Gastrocnemius medialis (tissue), 4 donors: ENCODE results near the gene CHST15. TPM values are rescaled to one million over a fixed set of nuclear protein-coding genes. Genes with fewer than 3 reads are reported as not detected.

Experiments used
- ATAC-seq, 2 donors: fragments of 150-250 bp; one replicate each; pipeline ENCODE4 v1.9.1; 2016
- DNase-seq, 2 donors: peaks; one replicate each; pipeline ENCODE4 v3.0.0-alpha.2; 2019
- H3K27ac ChIP-seq, 4 donors: fragments of 200-600 bp; sonication (generic); 1 replicate in 1 of 4; 2 replicates in 3 of 4; pipeline ENCODE4 v1.5.1; 2016 to 2018; ENCODE audit warnings: mild to moderate bottlenecking in 2 of 4, moderate library complexity in 1 of 4
- H3K27me3 ChIP-seq, 3 donors: fragments of 200-600 bp; sonication (generic) in 2 of 3; 1 replicate in 1 of 3; 2 replicates in 2 of 3; pipeline versions ENCODE4 v1.5.1 to v1.6.0; 2016 to 2019; ENCODE audit warnings: mild to moderate bottlenecking in 1 of 3, moderate library complexity in 1 of 3
- H3K36me3 ChIP-seq, 2 donors: fragments of 200-600 bp; sonication (generic) in 1 of 2; one replicate each; pipeline ENCODE4 v1.5.1; 2017 to 2018
- H3K4me1 ChIP-seq, 2 donors: fragments of 200-600 bp; sonication (generic) in 1 of 2; one replicate each; pipeline ENCODE4 v1.5.1; 2016 to 2017; ENCODE audit warnings: mild to moderate bottlenecking in 2 of 2
- H3K4me3 ChIP-seq, 4 donors: fragments of 200-600 bp; sonication (generic) in 3 of 4; 1 replicate in 1 of 4; 2 replicates in 3 of 4; pipeline ENCODE4 v1.5.1; 2016 to 2019; ENCODE audit warnings: mild to moderate bottlenecking in 2 of 4
- H3K9me3 ChIP-seq, 3 donors: fragments of 200-600 bp; sonication (generic) in 2 of 3; 1 replicate in 1 of 3; 2 replicates in 2 of 3; pipeline ENCODE4 v1.5.1; 2016 to 2019
- CTCF ChIP-seq, 5 experiments: fragments of 450-650 bp in 3 of 5; fragments of 200-600 bp in 2 of 5; sonication (generic) in 2 of 5; IDR thresholded peaks in 4 of 5; conservative IDR thresholded peaks in 1 of 5; 1 replicate in 4 of 5; 2 replicates in 1 of 5; pipeline ENCODE4 v1.5.1; 2016 to 2019; ENCODE audit warnings: antibody characterized with exemption in 5 of 5, mild to moderate bottlenecking in 3 of 5, moderate library complexity in 3 of 5
- POLR2A ChIP-seq, 2 donors: fragments of 450-650 bp; IDR thresholded peaks; one replicate each; pipeline ENCODE4 v1.6.1; 2017; ENCODE audit warnings: antibody characterized with exemption in 2 of 2, mild to moderate bottlenecking in 2 of 2, moderate library complexity in 2 of 2
- in situ Hi-C, 4 donors: fragments of 200-750 bp; cut with MboI; loops; one replicate each; pipeline versions ENCODE4 v1.15.0 to v1.8.0; 2017; ENCODE audit warnings: low sequenced_read_pairs in 4 of 4
- intact Hi-C: fragments of 100-400 bp; cut with DNase I; formaldehyde crosslinking; loops from one replicate; pipeline ENCODE4 v1.15.1; 2023; ENCODE audit warnings: low total_unique reads
- total RNA-seq, 4 donors: library from RNA; depleted of rRNA; stranded (reverse); fragments of >200 nt; gene quantifications; one replicate each; pipeline versions ENCODE4 v1.1.0 to v1.2.3, GENCODE V29; 2016

CHST15 gene
- total RNA-seq, 4 donors from 2014 or later: 9.0 to 32.2 (median 20.3) TPM

- Histone ChIP-seq H3K4me1 (peaks cover 0 to 8% of the 10 kb centered on the region in 2 donors), H3K36me3 (no peaks in the 10 kb centered on the region), H3K4me3 (no peak overlapping the region), H3K27me3 (no peaks in the 10 kb centered on the region), H3K9me3 (no peaks in the 10 kb centered on the region), H3K27ac (no peak overlapping the region)
- TF ChIP-seq POLR2A (IDR thresholded peaks at IDR 0.05): no peak
- no peak for TF ChIP-seq CTCF (IDR thresholded peaks at IDR 0.05 in 4 of 5, conservative IDR thresholded peaks at IDR 0.05 in 1 of 5)
- DNase-seq: no peak
- in situ Hi-C loops (no loop called here), intact Hi-C loops (no loop called here)
- ATAC-seq: no peak
Observed at GRCh38 chr10:124029559-124029958, 63.8 kb downstream of the CHST15 start.

GRCh38 chr10:124028700-124029480, 64.5 kb downstream of the CHST15 start:
- H3K4me1 ChIP-seq: peaks cover 0 to 8% of the 10 kb centered on the region in 2 donors
- DNase-seq (no peak), ATAC-seq (no peak)
- no peak overlapping the region for H3K4me3 ChIP-seq
- no peak overlapping the region for H3K27ac ChIP-seq
- H3K36me3 ChIP-seq: no peaks in the 10 kb centered on the region
- no peaks in the 10 kb centered on the region for H3K9me3 ChIP-seq
- in situ Hi-C loops (no loop called here), intact Hi-C loops (no loop called here)
- TF ChIP-seq CTCF (IDR thresholded peaks at IDR 0.05 in 4 of 5, conservative IDR thresholded peaks at IDR 0.05 in 1 of 5): no peak
- TF ChIP-seq POLR2A (IDR thresholded peaks at IDR 0.05): no peak
- no peaks in the 10 kb centered on the region for H3K27me3 ChIP-seq

- Histone ChIP-seq H3K36me3 (no peaks in the 10 kb centered on the region), H3K27me3 (no peaks in the 10 kb centered on the region), H3K4me1 (peaks cover 0 to 5% of the 10 kb centered on the region in 2 donors), H3K9me3 (no peaks in the 10 kb centered on the region), H3K27ac (no peak overlapping the region), H3K4me3 (no peak overlapping the region)
- no peak for DNase-seq
- TF ChIP-seq POLR2A (IDR thresholded peaks at IDR 0.05) (no peak), CTCF (IDR thresholded peaks at IDR 0.05 in 4 of 5, conservative IDR thresholded peaks at IDR 0.05 in 1 of 5) (no peak)
- ATAC-seq: no peak
- intact Hi-C loops (no loop called here), in situ Hi-C loops (no loop called here)
Observed at GRCh38 chr10:124027651-124028050, 65.7 kb downstream of the CHST15 start.

- no peaks in the 10 kb centered on the region for H3K9me3 ChIP-seq
- peaks cover 0 to 5% of the 10 kb centered on the region in 2 donors for H3K4me1 ChIP-seq
- H3K4me3 ChIP-seq: no peak overlapping the region
- H3K36me3 ChIP-seq: no peaks in the 10 kb centered on the region
- TF ChIP-seq CTCF (IDR thresholded peaks at IDR 0.05 in 4 of 5, conservative IDR thresholded peaks at IDR 0.05 in 1 of 5): no peak
- TF ChIP-seq POLR2A (IDR thresholded peaks at IDR 0.05): no peak
- intact Hi-C loops: no loop called here
- no peaks in the 10 kb centered on the region for H3K27me3 ChIP-seq
- in situ Hi-C loops: no loop called here
- DNase-seq (no peak), ATAC-seq (no peak)
- no peak overlapping the region for H3K27ac ChIP-seq
Observed at GRCh38 chr10:124027031-124027611, 66.3 kb downstream of the CHST15 start.
